Suprapubic skin (tissue), 4 donors: Measurements from ENCODE around the gene PIGH.

Source experiments
- CTCF ChIP-seq, 2 donors: fragments of 200-600 bp in 1 of 2; fragments of 450-650 bp in 1 of 2; sonication (generic) in 1 of 2; IDR thresholded peaks; one replicate each; pipeline ENCODE4 v1.5.1; 2016 to 2019; ENCODE audit warnings: antibody characterized with exemption in 2 of 2, mild to moderate bottlenecking in 1 of 2, moderate library complexity in 1 of 2
- EP300 ChIP-seq: sonication (generic); formaldehyde crosslinking; IDR thresholded peaks from one replicate; pipeline ENCODE4 v1.6.1; 2017; ENCODE audit warnings: antibody characterized with exemption
- POLR2A ChIP-seq, 2 donors: fragments of 450-650 bp; IDR thresholded peaks; one replicate each; pipeline ENCODE4 v1.6.1; 2017; ENCODE audit warnings: antibody characterized with exemption in 2 of 2, mild to moderate bottlenecking in 2 of 2, moderate library complexity in 2 of 2
- POLR2AphosphoS5 ChIP-seq, 3 donors: sonication (generic); formaldehyde crosslinking; IDR thresholded peaks; one replicate each; pipeline ENCODE4 v1.6.1; 2017; ENCODE audit warnings: antibody characterized with exemption in 3 of 3

- TF ChIP-seq CTCF (IDR thresholded peaks at IDR 0.05) = no peak
- no peak for TF ChIP-seq POLR2AphosphoS5 (IDR thresholded peaks at IDR 0.05)
- no peak for TF ChIP-seq EP300
- TF ChIP-seq POLR2A (IDR thresholded peaks at IDR 0.05) = no peak
Measured at GRCh38 chr14:67549734-67550133, 50.3 kb downstream of the PIGH start.
